HepG2 (cell line): ENCODE results near the gene ZNF669. TPM values are rescaled to one million over a fixed set of nuclear protein-coding genes. Genes with fewer than 3 reads are reported as not detected.

Source experiments
- EED ChIP-seq: sonication (generic); formaldehyde crosslinking; IDR thresholded peaks from 2 replicates; pipeline ENCODE4 v1.5.0; 2020; ENCODE audit warnings: mild to moderate bottlenecking, missing genetic modification reagents
- GATAD1 ChIP-seq: IDR thresholded peaks from 2 replicates; pipeline ENCODE4 v1.6.1; 2016; ENCODE audit warnings: missing genetic modification reagents, missing compliant biosample characterization
- HDAC1 ChIP-seq: sonication (generic); formaldehyde crosslinking; IDR thresholded peaks from 2 replicates; pipeline ENCODE4 v1.5.1; 2020; ENCODE audit warnings: mild to moderate bottlenecking, missing genetic modification reagents
- KDM5B ChIP-seq: sonication (generic); formaldehyde crosslinking; IDR thresholded peaks from 2 replicates; pipeline ENCODE4 v1.4.0; 2020; ENCODE audit warnings: missing genetic modification reagents, mild to moderate bottlenecking, borderline replicate concordance
- NCOA1 ChIP-seq: sonication (generic); formaldehyde crosslinking; IDR thresholded peaks from 2 replicates; pipeline ENCODE4 v1.9.0; 2021; ENCODE audit warnings: missing genetic modification reagents
- NFYC ChIP-seq: IDR thresholded peaks from 2 replicates; pipeline ENCODE4 v1.6.1; 2016; ENCODE audit warnings: missing genetic modification reagents, missing compliant biosample characterization
- RFX3 ChIP-seq: IDR thresholded peaks from 2 replicates; pipeline ENCODE4 v1.6.1; 2016; ENCODE audit warnings: missing biosample characterization, missing genetic modification reagents
- SOX5 ChIP-seq: IDR thresholded peaks from 2 replicates; pipeline ENCODE4 v1.6.1; 2016; ENCODE audit warnings: borderline replicate concordance
- SOX6 ChIP-seq, 2 experiments: fragments of 450-650 bp in 1 of 2; sonication (generic) in 1 of 2; formaldehyde crosslinking in 1 of 2; IDR thresholded peaks; 2 replicates each; pipeline versions ENCODE4 v1.4.0 to v1.6.1; 2017 to 2020; ENCODE audit warnings: antibody characterized with exemption in 1 of 2, mild to moderate bottlenecking in 1 of 2, missing genetic modification reagents in 1 of 2
- THAP7 ChIP-seq: sonication (generic); formaldehyde crosslinking; IDR thresholded peaks from 2 replicates; pipeline ENCODE4 v1.8.1; 2023; ENCODE audit warnings: mild to moderate bottlenecking, missing genetic modification reagents
- YEATS4 ChIP-seq: sonication (generic); formaldehyde crosslinking; IDR thresholded peaks from 2 replicates; pipeline ENCODE4 v1.4.0; 2020; ENCODE audit warnings: missing genetic modification reagents, borderline replicate concordance
- ZBTB40 ChIP-seq, 2 experiments: fragments of 450-650 bp in 1 of 2; sonication (generic) in 1 of 2; formaldehyde crosslinking in 1 of 2; IDR thresholded peaks; 2 replicates each; pipeline versions ENCODE4 v1.6.1 to v1.8.0; 2016 to 2022; ENCODE audit warnings: antibody characterized with exemption in 1 of 2, mild to moderate bottlenecking in 1 of 2, missing genetic modification reagents in 1 of 2
- ZFP91 ChIP-seq: sonication (generic); formaldehyde crosslinking; IDR thresholded peaks from 2 replicates; pipeline ENCODE4 v1.9.0; 2022; ENCODE audit warnings: missing genetic modification reagents, mild to moderate bottlenecking, borderline replicate concordance
- ZNF337 ChIP-seq: sonication (generic); formaldehyde crosslinking; IDR thresholded peaks from 2 replicates; pipeline ENCODE4 v1.5.1; 2020; ENCODE audit warnings: missing genetic modification reagents, low read depth, mild to moderate bottlenecking, borderline replicate concordance
- ZNF747 ChIP-seq: sonication (generic); formaldehyde crosslinking; IDR thresholded peaks from 2 replicates; pipeline ENCODE4 v1.8.1; 2023; ENCODE audit warnings: missing genetic modification reagents, mild to moderate bottlenecking, borderline replicate concordance
- ZNF891 ChIP-seq: sonication (generic); formaldehyde crosslinking; IDR thresholded peaks from 2 replicates; pipeline ENCODE4 v1.5.0; 2020; ENCODE audit warnings: mild to moderate bottlenecking, missing genetic modification reagents
- polyA plus RNA-seq, 8 experiments: library from polyadenylated mRNA; depleted of rRNA in 3 of 8; stranded (reverse) in 7 of 8; unstranded in 1 of 8; fragments of >200 nt; fragmentation: Illumina TruSeq in 4 of 8; extraction: Trizol in 4 of 8; gene quantifications; 2 replicates each; pipeline versions ENCODE4 v1.2.1 to v1.2.3, GENCODE V29; 2011 to 2016; ENCODE audit warnings: low read depth in 4 of 8, missing spikeins in 1 of 8, mixed read lengths in 1 of 8; ENCODE audit not compliant: insufficient read depth in 1 of 8
- total RNA-seq, 5 experiments: library from RNA; depleted of rRNA; stranded (reverse); fragments of >200 nt; fragmentation: Illumina TruSeq; extraction: Trizol; gene quantifications; 2 replicates each; pipeline ENCODE4 v1.2.3, GENCODE V29; 2016; ENCODE audit warnings: low read depth in 1 of 5

The ZNF669 gene
- total and polyA plus RNA-seq, 2 of the 13 experiments (the other 11 are each of a cell fraction or from before 2014, with no cell fraction given): 3.1 to 14.6 TPM

GRCh38 chr1:247078258-247079140, 25.7 kb downstream of the ZNF669 start, which contains the start of gene ZNF670 (continued):
- TF ChIP-seq ZBTB40 (IDR thresholded peaks at IDR 0.05) (no peak), ZBTB40 (CRISPR knock-in tag; IDR thresholded peaks at IDR 0.05) (0 out of 2 replicates have a peak, but pooled peaks have one; percentile 59), KDM5B (CRISPR knock-in tag) (peak; percentile 54; the same call in 1 of the 2 replicates), NCOA1 (CRISPR knock-in tag) (0 out of 2 replicates have a peak, but pooled peaks have one; percentile 15), EED (CRISPR knock-in tag) (0 out of 2 replicates have a peak, but pooled peaks have one; percentile 46), ZFP91 (CRISPR knock-in tag) (peak; percentile 78; the same call in 1 of the 2 replicates), ZNF747 (CRISPR knock-in tag) (peak; percentile 46; the same call in 1 of the 2 replicates), GATAD1 (CRISPR knock-in tag) (peak; percentile 55), SOX5 (CRISPR knock-in tag) (peak; percentile 6; the same call in 1 of the 2 replicates), ZNF891 (CRISPR knock-in tag) (peak; percentile 81; the same call in 1 of the 2 replicates), RFX3 (CRISPR knock-in tag) (no peak), HDAC1 (CRISPR knock-in tag) (peak; percentile 55; the same call in 1 of the 2 replicates), SOX6 (IDR thresholded peaks at IDR 0.05) (no peak), SOX6 (CRISPR knock-in tag; IDR thresholded peaks at IDR 0.05) (peak; percentile 38; the same call in 1 of the 2 replicates), THAP7 (CRISPR knock-in tag) (no peak), NFYC (CRISPR knock-in tag) (peak; percentile 78), YEATS4 (CRISPR knock-in tag) (0 out of 2 replicates have a peak, but pooled peaks have one; percentile 19), ZNF337 (no peak)
